ENCODE results near the gene VEZT. TPM values are rescaled to one million over a fixed set of nuclear protein-coding genes. Genes with fewer than 3 reads are reported as not detected.

VEZT gene
- total RNA-seq, 1 experiment from 2014 or later: 77.4 TPM

DNA sequence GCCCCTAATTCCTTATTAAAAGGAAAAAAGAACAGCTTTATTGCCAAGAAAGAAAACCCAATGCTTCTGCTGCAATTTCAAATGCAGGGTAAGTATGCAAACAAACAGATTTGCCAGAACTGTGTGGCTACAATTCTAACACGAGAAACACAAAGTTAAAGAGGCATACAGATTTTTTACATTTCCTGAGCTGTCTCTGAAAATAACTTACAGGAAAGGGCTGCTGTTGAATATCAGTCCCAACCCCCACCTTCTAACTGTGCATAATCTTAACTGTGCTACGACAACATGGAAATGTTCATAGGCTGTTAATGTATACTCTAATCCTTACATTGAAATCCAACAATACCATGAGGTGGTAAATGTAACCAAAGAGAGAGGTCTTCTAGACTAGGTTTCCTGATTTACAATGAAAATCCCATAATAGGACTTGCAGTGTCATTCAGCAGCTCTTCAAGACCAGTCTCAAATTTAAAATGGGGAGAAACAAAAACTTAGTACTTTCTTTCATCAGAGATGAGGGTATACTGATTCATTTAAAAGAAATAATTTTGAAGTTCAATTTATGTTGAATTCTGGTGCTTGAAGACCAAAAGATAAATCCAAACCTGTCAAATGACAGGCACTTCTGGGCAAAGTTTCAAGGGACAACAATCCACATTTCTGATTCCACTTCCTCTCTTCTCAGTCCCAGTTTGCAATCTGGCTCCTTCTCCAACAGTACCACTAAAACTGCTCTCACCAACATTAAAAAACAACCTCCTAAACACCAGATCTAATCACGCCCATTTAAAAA lies 14.7 kb upstream of the VEZT start:
- no peak for DNase-seq
- Mint-ChIP-seq H3K4me1 (ENCODE audit: low read depth, unreplicated experiment) (peaks cover 51% of the 10 kb centered on the region), H3K27ac (ENCODE audit: unreplicated experiment) (no peak overlapping the region), H3K27me3 (ENCODE audit: insufficient read depth, unreplicated experiment) (no peaks in the 10 kb centered on the region), H3K9me3 (ENCODE audit: unreplicated experiment) (no peaks in the 10 kb centered on the region), H3K36me3 (ENCODE audit: insufficient read depth, unreplicated experiment) (peaks cover 26% of the 10 kb centered on the region), H3K4me3 (ENCODE audit: unreplicated experiment) (no peak overlapping the region)
- ChIA-PET CTCF (no interaction called here), POLR2A (no interaction called here)
- Histone ChIP-seq H3K4me3 (ENCODE audit: low read depth, low read length) (no peak overlapping the region), H3K36me3 (ENCODE audit: control insufficient read depth, insufficient read depth, low read length) (no peaks in the 10 kb centered on the region), H3K4me1 (peaks cover 64% of the 10 kb centered on the region), H3K9me3 (no peaks in the 10 kb centered on the region), H3K27me3 (replicated peaks; ENCODE audit: control insufficient read depth, insufficient read depth, low read length) (no peaks in the 10 kb centered on the region)
- intact Hi-C loops (cut with micrococcal nuclease; ENCODE audit: unreplicated experiment): loop anchor here (5.0 kb wide), 1 partner anchor 41 kb away; no protein-coding TSS in a partner anchor
- TF ChIP-seq, protein P1, sequence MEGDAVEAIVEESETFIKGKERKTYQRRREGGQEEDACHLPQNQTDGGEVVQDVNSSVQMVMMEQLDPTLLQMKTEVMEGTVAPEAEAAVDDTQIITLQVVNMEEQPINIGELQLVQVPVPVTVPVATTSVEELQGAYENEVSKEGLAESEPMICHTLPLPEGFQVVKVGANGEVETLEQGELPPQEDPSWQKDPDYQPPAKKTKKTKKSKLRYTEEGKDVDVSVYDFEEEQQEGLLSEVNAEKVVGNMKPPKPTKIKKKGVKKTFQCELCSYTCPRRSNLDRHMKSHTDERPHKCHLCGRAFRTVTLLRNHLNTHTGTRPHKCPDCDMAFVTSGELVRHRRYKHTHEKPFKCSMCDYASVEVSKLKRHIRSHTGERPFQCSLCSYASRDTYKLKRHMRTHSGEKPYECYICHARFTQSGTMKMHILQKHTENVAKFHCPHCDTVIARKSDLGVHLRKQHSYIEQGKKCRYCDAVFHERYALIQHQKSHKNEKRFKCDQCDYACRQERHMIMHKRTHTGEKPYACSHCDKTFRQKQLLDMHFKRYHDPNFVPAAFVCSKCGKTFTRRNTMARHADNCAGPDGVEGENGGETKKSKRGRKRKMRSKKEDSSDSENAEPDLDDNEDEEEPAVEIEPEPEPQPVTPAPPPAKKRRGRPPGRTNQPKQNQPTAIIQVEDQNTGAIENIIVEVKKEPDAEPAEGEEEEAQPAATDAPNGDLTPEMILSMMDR (IDR thresholded peaks at IDR 0.05; ENCODE audit: insufficient read depth in 1 of 2, low read depth in 1 of 2, low read length in 1 of 2, severe bottlenecking in 1 of 2, unreplicated experiment in 1 of 2): no peak
- no TSS peak for BruUV-seq (replicated peaks)

DNA sequence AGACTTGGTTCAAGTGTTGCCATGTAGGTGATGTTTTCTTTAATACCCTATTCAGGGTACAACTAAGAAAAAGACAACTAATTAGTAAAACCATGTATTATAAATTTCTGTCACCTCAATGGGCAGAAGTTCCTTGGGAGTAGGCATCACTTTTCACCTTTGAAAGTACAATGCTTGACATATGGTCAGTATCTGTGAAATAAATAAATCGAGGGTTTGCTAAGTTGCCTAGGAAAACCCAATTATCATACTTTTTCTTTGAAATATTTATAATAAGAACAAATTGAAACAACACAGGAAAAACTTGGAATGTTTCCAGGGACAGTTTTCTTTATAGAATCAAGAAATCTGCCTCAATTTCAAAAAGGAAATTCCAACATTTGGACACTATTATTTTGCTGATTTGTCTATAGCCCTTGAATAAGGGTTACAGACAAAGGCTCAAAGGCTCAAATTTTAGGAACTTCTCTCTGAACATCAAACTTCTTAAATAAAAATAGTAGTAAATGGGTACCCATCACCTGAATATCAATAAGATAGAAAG lies 14.0 kb upstream of the VEZT start:
- no peak overlapping the region for H3K4me3 ChIP-seq (ENCODE audit: low read depth, low read length)
- Mint-ChIP-seq H3K4me1 (ENCODE audit: low read depth, unreplicated experiment) (peaks cover 52% of the 10 kb centered on the region), H3K36me3 (ENCODE audit: insufficient read depth, unreplicated experiment) (peaks cover 31% of the 10 kb centered on the region), H3K27me3 (ENCODE audit: insufficient read depth, unreplicated experiment) (no peaks in the 10 kb centered on the region), H3K9me3 (ENCODE audit: unreplicated experiment) (no peaks in the 10 kb centered on the region), H3K27ac (ENCODE audit: unreplicated experiment) (peak overlapping the region; percentile 82), H3K4me3 (ENCODE audit: unreplicated experiment) (no peak overlapping the region)
- no TSS peak for BruUV-seq (replicated peaks)
- no peaks in the 10 kb centered on the region for H3K27me3 ChIP-seq (replicated peaks; ENCODE audit: control insufficient read depth, insufficient read depth, low read length)
- no peaks in the 10 kb centered on the region for H3K9me3 ChIP-seq
- TF ChIP-seq, protein P1 (IDR thresholded peaks at IDR 0.05; ENCODE audit: insufficient read depth in 1 of 2, low read depth in 1 of 2, low read length in 1 of 2, severe bottlenecking in 1 of 2, unreplicated experiment in 1 of 2): no peak
- peaks cover 64% of the 10 kb centered on the region for H3K4me1 ChIP-seq
- no peak for DNase-seq
- intact Hi-C loops (cut with micrococcal nuclease; ENCODE audit: unreplicated experiment): loop anchor here (1.0 to 5.0 kb wide), 2 partner anchors 14 to 41 kb away; partner anchors contain the start of genes FGD6 and VEZT
- CTCF ChIA-PET: no interaction called here
- no peaks in the 10 kb centered on the region for H3K36me3 ChIP-seq (ENCODE audit: control insufficient read depth, insufficient read depth, low read length)
- POLR2A ChIA-PET: no interaction called here

DNA sequence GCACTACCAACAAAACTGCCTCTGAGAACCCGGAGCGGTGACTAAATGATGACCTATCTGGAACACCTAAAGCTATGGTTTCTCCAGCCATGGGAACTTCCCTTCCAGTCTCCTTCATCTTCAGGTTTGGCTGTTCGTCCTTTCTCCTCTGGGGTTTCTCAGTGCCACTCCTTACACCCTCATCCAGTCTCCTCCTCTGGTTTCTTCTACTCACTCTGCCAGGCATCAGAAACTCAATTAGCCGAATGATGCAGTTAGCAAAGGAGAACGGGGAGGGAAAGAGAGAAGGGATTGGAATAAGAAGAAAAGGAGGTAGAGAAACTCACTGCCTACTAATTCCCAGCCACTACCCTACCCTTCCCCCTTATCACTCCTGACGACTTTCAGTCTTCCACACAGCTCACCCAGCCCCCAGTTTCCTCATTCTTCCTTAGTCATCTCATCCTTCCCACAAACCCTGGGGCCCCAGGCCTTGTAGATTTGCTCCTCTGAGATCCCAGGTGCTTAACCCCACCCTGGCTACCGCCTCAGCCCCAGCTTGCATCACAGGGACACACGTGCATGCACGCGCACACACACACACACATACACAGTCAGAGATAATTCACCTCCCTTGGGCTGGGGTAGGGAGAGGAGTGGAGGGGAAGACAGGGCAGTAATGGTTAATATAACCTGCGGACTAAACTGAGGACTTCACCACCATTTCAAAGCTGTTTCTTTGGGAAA lies 13.3 kb upstream of the VEZT start:
- intact Hi-C loops (cut with micrococcal nuclease; ENCODE audit: unreplicated experiment): loop anchor here (1.0 to 5.0 kb wide), 2 partner anchors 13 to 42 kb away; partner anchors contain the start of genes FGD6 and VEZT
- ChIA-PET CTCF (interaction anchor here (0.9 to 1.2 kb wide), 2 partner anchors 13 to 131 kb away, joined by 4 to 5 read pairs; partner anchors contain the start of genes FGD6 and VEZT), POLR2A (interaction anchor here (1.0 kb wide), 1 partner anchor 13 kb away, joined by 4 read pairs; the partner anchor contains the start of genes FGD6 and VEZT)
- peak overlapping the region; percentile 62 for H3K4me3 Mint-ChIP-seq (ENCODE audit: unreplicated experiment)
- H3K9me3 ChIP-seq: no peaks in the 10 kb centered on the region
- H3K36me3 Mint-ChIP-seq (ENCODE audit: insufficient read depth, unreplicated experiment): peaks cover 39% of the 10 kb centered on the region
- no peaks in the 10 kb centered on the region for H3K9me3 Mint-ChIP-seq (ENCODE audit: unreplicated experiment)
- TF ChIP-seq, protein P1 (IDR thresholded peaks at IDR 0.05; ENCODE audit: insufficient read depth in 1 of 2, low read depth in 1 of 2, low read length in 1 of 2, severe bottlenecking in 1 of 2, unreplicated experiment in 1 of 2): no peak
- no peak overlapping the region for H3K4me3 ChIP-seq (ENCODE audit: low read depth, low read length)
- DNase-seq: peak; percentile 89 to 96
- BruUV-seq (replicated peaks): TSS peak; percentile 64
- no peaks in the 10 kb centered on the region for H3K27me3 Mint-ChIP-seq (ENCODE audit: insufficient read depth, unreplicated experiment)
- H3K27ac Mint-ChIP-seq (ENCODE audit: unreplicated experiment): peak overlapping the region; percentile 82
- peaks cover 52% of the 10 kb centered on the region for H3K4me1 Mint-ChIP-seq (ENCODE audit: low read depth, unreplicated experiment)
- H3K36me3 ChIP-seq (ENCODE audit: control insufficient read depth, insufficient read depth, low read length): no peaks in the 10 kb centered on the region
- H3K27me3 ChIP-seq (replicated peaks; ENCODE audit: control insufficient read depth, insufficient read depth, low read length): no peaks in the 10 kb centered on the region
- H3K4me1 ChIP-seq: peaks cover 61% of the 10 kb centered on the region
